WTC11 (cell line): ENCODE measurements around the gene TRIM65. TPM values are rescaled to one million over a fixed set of nuclear protein-coding genes. Genes with fewer than 3 reads are reported as not detected.

Experiments used
- ATAC-seq: fragments of 200-7000 bp; cut with Tn5 transposase; 2 replicates; pipeline ENCODE4 v1.10.0; 2021; ENCODE audit warnings: mild to moderate bottlenecking, moderate library complexity
- CTCF ChIA-PET: fragments of 300-600 bp; sonication (Branson Sonifier 250); formaldehyde crosslinking; loops from one replicate; lab custom pipeline; 2021; ENCODE audit warnings: antibody characterized with exemption; lab: Charles Lee
- POLR2A ChIA-PET: fragments of 350-600 bp; sonication (Branson Sonifier 250); formaldehyde crosslinking; loops from one replicate; lab custom pipeline; 2021; ENCODE audit warnings: antibody characterized with exemption; lab: Charles Lee
- DNase-seq: peaks from one replicate; pipeline ENCODE4 v3.0.0; 2021; ENCODE audit warnings: low spot score
- H3K27ac Mint-ChIP-seq: 2 replicates; pipeline ENCODE4 v1.8.0; 2021; ENCODE audit warnings: mixed read lengths
- H3K27me3 Mint-ChIP-seq: 2 replicates; pipeline ENCODE4 v1.8.0; 2021; ENCODE audit warnings: low read depth, mild to moderate bottlenecking, moderate library complexity, mixed read lengths
- H3K36me3 Mint-ChIP-seq: 2 replicates; pipeline ENCODE4 v1.8.0; 2021; ENCODE audit warnings: mixed read lengths
- H3K4me1 Mint-ChIP-seq: 2 replicates; pipeline ENCODE4 v1.8.0; 2022; ENCODE audit warnings: mixed read lengths
- H3K4me3 Mint-ChIP-seq: 2 replicates; pipeline ENCODE4 v1.8.0; 2021; ENCODE audit warnings: mild to moderate bottlenecking, moderate library complexity, mixed read lengths
- H3K9me3 Mint-ChIP-seq: 2 replicates; pipeline ENCODE4 v1.8.0; 2021; ENCODE audit warnings: mixed read lengths
- ATF2 ChIP-seq: sonication (generic); formaldehyde crosslinking; IDR thresholded peaks from 2 replicates; pipeline ENCODE4 v1.8.1; 2022; ENCODE audit warnings: low read depth, missing genetic modification reagents, borderline replicate concordance
- ATF3 ChIP-seq: sonication (generic); formaldehyde crosslinking; conservative IDR thresholded peaks from 2 replicates; pipeline ENCODE4 v1.8.1; 2022; ENCODE audit warnings: mild to moderate bottlenecking, missing genetic modification reagents
- EMX1 ChIP-seq: fragments of 250-450 bp; sonication (Bioruptor Pico); IDR thresholded peaks from 2 replicates; pipeline ENCODE4 v1.8.0; 2021; ENCODE audit warnings: mild to moderate bottlenecking
- KAT7 ChIP-seq: sonication (generic); formaldehyde crosslinking; IDR thresholded peaks from 2 replicates; pipeline ENCODE4 v1.8.1; 2023; ENCODE audit warnings: missing genetic modification reagents, mild to moderate bottlenecking, borderline replicate concordance
- MLX ChIP-seq: sonication (generic); formaldehyde crosslinking; IDR thresholded peaks from 2 replicates; pipeline ENCODE4 v1.8.1; 2023; ENCODE audit warnings: mild to moderate bottlenecking, missing genetic modification reagents, moderate library complexity
- MXD4 ChIP-seq: fragments of 250-450 bp; sonication (Bioruptor Pico); IDR thresholded peaks from 2 replicates; pipeline ENCODE4 v1.8.0; 2021; ENCODE audit warnings: mild to moderate bottlenecking, moderate library complexity, borderline replicate concordance
- PREB ChIP-seq: sonication (generic); formaldehyde crosslinking; IDR thresholded peaks from 2 replicates; pipeline ENCODE4 v1.8.1; 2022; ENCODE audit warnings: mild to moderate bottlenecking, missing genetic modification reagents, moderate library complexity, borderline replicate concordance
- SOX15 ChIP-seq: fragments of 250-450 bp; sonication (Bioruptor Pico); IDR thresholded peaks from 2 replicates; pipeline ENCODE4 v1.9.0; 2021; ENCODE audit warnings: mild to moderate bottlenecking
- STAT6 ChIP-seq: sonication (generic); formaldehyde crosslinking; conservative IDR thresholded peaks from 2 replicates; pipeline ENCODE4 v1.8.1; 2023; ENCODE audit warnings: mild to moderate bottlenecking, low read depth, missing genetic modification reagents, moderate library complexity
- ZNF263 ChIP-seq: sonication (generic); formaldehyde crosslinking; IDR thresholded peaks from 2 replicates; pipeline ENCODE4 v1.8.1; 2022; ENCODE audit warnings: low read depth, mild to moderate bottlenecking, moderate library complexity, missing genetic modification reagents
- ZNF317 ChIP-seq: sonication (generic); formaldehyde crosslinking; IDR thresholded peaks from 2 replicates; pipeline ENCODE4 v1.8.1; 2023; ENCODE audit warnings: low read depth, mild to moderate bottlenecking, moderate library complexity, missing genetic modification reagents, borderline replicate concordance
- ZNF416 ChIP-seq: fragments of 250-450 bp; sonication (Bioruptor Pico); IDR thresholded peaks from 2 replicates; pipeline ENCODE4 v1.9.0; 2021; ENCODE audit warnings: mild to moderate bottlenecking, inconsistent platforms
- ZNF423 ChIP-seq: fragments of 250-450 bp; sonication (Bioruptor Pico); IDR thresholded peaks from 2 replicates; pipeline ENCODE4 v2.1.2; 2022; ENCODE audit warnings: mild to moderate bottlenecking, moderate library complexity
- ZNF425 ChIP-seq: fragments of 250-450 bp; sonication (Bioruptor Pico); conservative IDR thresholded peaks from 2 replicates; pipeline ENCODE4 v1.9.0; 2021; ENCODE audit warnings: mild to moderate bottlenecking
- total RNA-seq: library from RNA; stranded (reverse); gene quantifications from 3 replicates; pipeline ENCODE4 v1.2.3, GENCODE V29; 2021

The TRIM65 gene
- total RNA-seq, 1 experiment from 2014 or later = 56.4 TPM

- TF ChIP-seq PREB (CRISPR knock-in tag) = no peak
- TF ChIP-seq MLX (CRISPR knock-in tag) = no peak
- no peak for TF ChIP-seq ATF2
- no peak for TF ChIP-seq ZNF425 (CRISPR knock-in tag)
Measured at GRCh38 chr17:75849724-75850123, 47.0 kb downstream of the TRIM65 start (continued).

- peak overlapping the region; percentile 64; the same call in 1 of the 2 replicates for H3K27ac Mint-ChIP-seq
- POLR2A ChIA-PET = no interaction called here
Measured at GRCh38 chr17:75849279-75849646, 47.5 kb downstream of the TRIM65 start.

More at GRCh38 chr17:75849279-75849646, 47.5 kb downstream of the TRIM65 start:
- ATAC-seq (no peak), DNase-seq (no peak)
- CTCF ChIA-PET = interaction anchor here (0.6 to 8.8 kb wide), 4 partner anchors 14 to 66 kb away, joined by 3 to 180 read pairs (median 40); no protein-coding TSS in a partner anchor
- TF ChIP-seq MXD4 = no peak
- no peak for TF ChIP-seq ZNF416 (CRISPR knock-in tag)
- TF ChIP-seq EMX1 (CRISPR knock-in tag) = no peak
- no peak for TF ChIP-seq ZNF263 (CRISPR knock-in tag)
- TF ChIP-seq ZNF423 (CRISPR knock-in tag) = no peak
- TF ChIP-seq MLX (CRISPR knock-in tag) = no peak
- TF ChIP-seq ATF3 (CRISPR knock-in tag) = no peak
- TF ChIP-seq KAT7 (CRISPR knock-in tag) = no peak
- no peak for TF ChIP-seq STAT6 (CRISPR knock-in tag)
- no peak for TF ChIP-seq ZNF317 (CRISPR knock-in tag)
- TF ChIP-seq SOX15 (CRISPR knock-in tag) = no peak
- no peak overlapping the region for H3K4me3 Mint-ChIP-seq
- H3K9me3 Mint-ChIP-seq = no peaks in the 10 kb centered on the region
- H3K4me1 Mint-ChIP-seq = peaks cover 21% of the 10 kb centered on the region
- no peaks in the 10 kb centered on the region for H3K27me3 Mint-ChIP-seq
- peaks cover 32% of the 10 kb centered on the region for H3K36me3 Mint-ChIP-seq
